Measurements from ENCODE around the gene MRAP2. TPM values are rescaled to one million over a fixed set of nuclear protein-coding genes. Genes with fewer than 3 reads are reported as not detected.
"Not testable (repeated sequence)": the region's sequence is repeated elsewhere in the genome, so short reads cannot be mapped to it uniquely, and the experiment has no call there.

Gene MRAP2
- total RNA-seq, 1 experiment from 2014 or later, result 0.07 TPM

- H3K27ac ChIP-seq (ENCODE audit: low read length), result no peak overlapping the region
- peak; percentile 40; the same call in 1 of the 2 replicates for ATAC-seq
- H3F3A ChIP-seq (ENCODE audit: low read length, unreplicated experiment), result no peaks in the 10 kb centered on the region
- H3K9me3 ChIP-seq (ENCODE audit: low read length), result no peaks in the 10 kb centered on the region
- H3K4me3 ChIP-seq (ENCODE audit: low read length), result no peak overlapping the region
- H3K9ac ChIP-seq (ENCODE audit: low read length), result no peak overlapping the region
- H3K79me2 ChIP-seq (ENCODE audit: low read length), result no peaks in the 10 kb centered on the region
- H3K4me1 ChIP-seq (ENCODE audit: insufficient read depth, low read length), result no peaks in the 10 kb centered on the region
- DNase-seq, result peak; percentile 25
- H2AFZ ChIP-seq (ENCODE audit: low read length), result no peak overlapping the region
- TF ChIP-seq EZH2 (IDR thresholded peaks at IDR 0.05; ENCODE audit: low read length, unreplicated experiment), result no peak
- no peak for TF ChIP-seq CTCF (conservative IDR thresholded peaks at IDR 0.05; ENCODE audit: low read depth, low read length)
- TF ChIP-seq EZH2phosphoT487 (IDR thresholded peaks at IDR 0.05; ENCODE audit: borderline replicate concordance, low read length), result no peak
- no TSS peak for BruUV-seq (replicated peaks)
- intact Hi-C loops (cut with micrococcal nuclease), result no loop called here
- H3K36me3 ChIP-seq (ENCODE audit: low read depth, low read length), result no peaks in the 10 kb centered on the region
- no peaks in the 10 kb centered on the region for H3K27me3 ChIP-seq (ENCODE audit: low read length)
- no peaks in the 10 kb centered on the region for H3K9me2 ChIP-seq (replicated peaks; ENCODE audit: low read length)
- no peaks in the 10 kb centered on the region for H4K20me1 ChIP-seq (ENCODE audit: low read length)
- ChIA-PET POLR2A (ENCODE audit: unreplicated experiment) (no interaction called here), CTCF (no interaction called here)
- H3K4me2 ChIP-seq (ENCODE audit: low read length), result no peak overlapping the region
Measured at GRCh38 chr6:84065693-84066290, 32.2 kb downstream of the MRAP2 start.

- TF ChIP-seq EZH2phosphoT487 (IDR thresholded peaks at IDR 0.05; ENCODE audit: borderline replicate concordance, low read length), result no peak
- TF ChIP-seq EZH2 (IDR thresholded peaks at IDR 0.05; ENCODE audit: low read length, unreplicated experiment), result no peak
- no peak for TF ChIP-seq CTCF (conservative IDR thresholded peaks at IDR 0.05; ENCODE audit: low read depth, low read length)
- DNase-seq, result no peak
- no peak overlapping the region for H2AFZ ChIP-seq (ENCODE audit: low read length)
- CTCF ChIA-PET, result no interaction called here
- H3K9ac ChIP-seq (ENCODE audit: low read length), result no peak overlapping the region
- BruUV-seq (replicated peaks), result no TSS peak
- H4K20me1 ChIP-seq (ENCODE audit: low read length), result no peaks in the 10 kb centered on the region
- ATAC-seq, result no peak
- intact Hi-C loops (cut with micrococcal nuclease), result no loop called here
- no peaks in the 10 kb centered on the region for H3K9me3 ChIP-seq (ENCODE audit: low read length)
- no peaks in the 10 kb centered on the region for H3K36me3 ChIP-seq (ENCODE audit: low read depth, low read length)
- H3K27ac ChIP-seq (ENCODE audit: low read length), result no peak overlapping the region
- no peaks in the 10 kb centered on the region for H3K27me3 ChIP-seq (ENCODE audit: low read length)
- H3K4me1 ChIP-seq (ENCODE audit: insufficient read depth, low read length), result no peaks in the 10 kb centered on the region
- H3K9me2 ChIP-seq (replicated peaks; ENCODE audit: low read length), result no peaks in the 10 kb centered on the region
- POLR2A ChIA-PET (ENCODE audit: unreplicated experiment), result no interaction called here
- H3K4me3 ChIP-seq (ENCODE audit: low read length), result no peak overlapping the region
- H3F3A ChIP-seq (ENCODE audit: low read length, unreplicated experiment), result no peaks in the 10 kb centered on the region
- H3K4me2 ChIP-seq (ENCODE audit: low read length), result no peak overlapping the region
- no peaks in the 10 kb centered on the region for H3K79me2 ChIP-seq (ENCODE audit: low read length)
Measured at GRCh38 chr6:84066536-84066935, 33.0 kb downstream of the MRAP2 start.

- BruUV-seq (replicated peaks); H3K4me1 ChIP-seq (ENCODE audit: insufficient read depth, low read length); intact Hi-C loops (cut with micrococcal nuclease); H3K4me3 ChIP-seq (ENCODE audit: low read length); CTCF ChIA-PET; H2AFZ ChIP-seq (ENCODE audit: low read length); H3K79me2 ChIP-seq (ENCODE audit: low read length); H3F3A ChIP-seq (ENCODE audit: low read length, unreplicated experiment); H4K20me1 ChIP-seq (ENCODE audit: low read length); H3K4me2 ChIP-seq (ENCODE audit: low read length); POLR2A ChIA-PET (ENCODE audit: unreplicated experiment); H3K36me3 ChIP-seq (ENCODE audit: low read depth, low read length); H3K9me2 ChIP-seq (replicated peaks; ENCODE audit: low read length); H3K9me3 ChIP-seq (ENCODE audit: low read length); H3K9ac ChIP-seq (ENCODE audit: low read length); H3K27ac ChIP-seq (ENCODE audit: low read length); H3K27me3 ChIP-seq (ENCODE audit: low read length); DNase-seq; ATAC-seq: not testable (repeated sequence)
Measured at GRCh38 chr6:84068873-84069272, 35.3 kb downstream of the MRAP2 start.

Measured in PC-3 (cell line).